ENCODE data around the gene IL10RB. TPM values are rescaled to one million over a fixed set of nuclear protein-coding genes. Genes with fewer than 3 reads are reported as not detected.

IL10RB gene
- total RNA-seq, 1 experiment from 2014 or later = 102 TPM

GRCh38 chr21:33330726-33331125, 64.6 kb downstream of the IL10RB start:
- DNase-seq (ENCODE audit: low read depth) = no peak

- DNase-seq (ENCODE audit: low read depth) = no peak
Measured at GRCh38 chr21:33332143-33332542, 66.0 kb downstream of the IL10RB start.

- DNase-seq (ENCODE audit: low read depth) = no peak
Measured at GRCh38 chr21:33334191-33334590, 68.0 kb downstream of the IL10RB start.

- DNase-seq (ENCODE audit: low read depth) = peak; percentile 12
Measured at GRCh38 chr21:33334824-33335223, 68.7 kb downstream of the IL10RB start.

GRCh38 chr21:33339135-33339534, 73.0 kb downstream of the IL10RB start:
- no peak for DNase-seq (ENCODE audit: low read depth)

- DNase-seq (ENCODE audit: low read depth) = no peak
Measured at GRCh38 chr21:33339918-33340317, 73.8 kb downstream of the IL10RB start.

GRCh38 chr21:33345751-33346238, 79.6 kb downstream of the IL10RB start:
- no peak for DNase-seq (ENCODE audit: low read depth)

Other genes starting within 250 kb of the IL10RB start
- gene OLIG2, start 240.4 kb upstream of the IL10RB start, total RNA-seq (2014; rRNA removed; shearing (Covaris generic)) = not detected in 2 replicates
- gene OLIG1, start 196.2 kb upstream of the IL10RB start, total RNA-seq (2014; rRNA removed; shearing (Covaris generic)) = not detected in 2 replicates
- gene IFNAR2, start 36.4 kb upstream of the IL10RB start, total RNA-seq (2014; rRNA removed; shearing (Covaris generic)) = 9.1 and 17.6 TPM in 2 replicates
- gene IFNAR1, start 58.6 kb downstream of the IL10RB start, total RNA-seq (2014; rRNA removed; shearing (Covaris generic)) = 15.1 and 19.8 TPM in 2 replicates
- gene IFNGR2, start 137.0 kb downstream of the IL10RB start, total RNA-seq (2014; rRNA removed; shearing (Covaris generic)) = 75.2 and 80.1 TPM in 2 replicates
- gene TMEM50B, start 213.6 kb downstream of the IL10RB start, total RNA-seq (2014; rRNA removed; shearing (Covaris generic)) = 57.2 and 58.6 TPM in 2 replicates
- gene DNAJC28, start 225.3 kb downstream of the IL10RB start, total RNA-seq (2014; rRNA removed; shearing (Covaris generic)) = 1.9 TPM in 2 replicates

Measured in M059J (cell line).